Esophagus muscularis mucosa (tissue), 4 donors: ENCODE results near the gene ADAM22. TPM values are rescaled to one million over a fixed set of nuclear protein-coding genes. Genes with fewer than 3 reads are reported as not detected.

Source experiments
- DNase-seq: peaks from one replicate; pipeline ENCODE4 v3.0.0-alpha.2; 2017; ENCODE audit errors: extremely low spot score
- H3K27ac ChIP-seq, 4 donors: fragments of 200-600 bp; sonication (generic); replicated peaks in 1 of 4; 1 replicate in 3 of 4; 2 replicates in 1 of 4; pipeline ENCODE4 v1.5.1; 2016 to 2019; ENCODE audit warnings: mild to moderate bottlenecking in 1 of 4
- H3K27me3 ChIP-seq, 4 donors: fragments of 200-600 bp; sonication (generic); one replicate each; pipeline versions ENCODE4 v1.5.1 to v1.6.0; 2016 to 2019
- H3K36me3 ChIP-seq, 4 donors: fragments of 200-600 bp; sonication (generic); one replicate each; pipeline ENCODE4 v1.5.1; 2016 to 2019
- H3K4me1 ChIP-seq, 4 donors: fragments of 200-600 bp; sonication (generic); one replicate each; pipeline ENCODE4 v1.5.1; 2016 to 2019
- H3K4me3 ChIP-seq, 4 donors: fragments of 200-600 bp; sonication (generic); 1 replicate in 2 of 4; 2 replicates in 2 of 4; pipeline ENCODE4 v1.5.1; 2016 to 2019; ENCODE audit warnings: mild to moderate bottlenecking in 4 of 4, moderate library complexity in 1 of 4
- H3K9me3 ChIP-seq, 4 donors: fragments of 200-600 bp; sonication (generic); 1 replicate in 3 of 4; 2 replicates in 1 of 4; pipeline ENCODE4 v1.5.1; 2016 to 2019
- CTCF ChIP-seq, 3 experiments: fragments of 200-600 bp in 2 of 3; fragments of 450-650 bp in 1 of 3; sonication (generic) in 2 of 3; IDR thresholded peaks; one replicate each; pipeline ENCODE4 v1.5.1; 2017 to 2019; ENCODE audit warnings: antibody characterized with exemption in 3 of 3, mild to moderate bottlenecking in 2 of 3, moderate library complexity in 1 of 3
- EP300 ChIP-seq: sonication (generic); formaldehyde crosslinking; IDR thresholded peaks from one replicate; pipeline ENCODE4 v1.6.1; 2017; ENCODE audit warnings: antibody characterized with exemption
- POLR2A ChIP-seq: fragments of 450-650 bp; IDR thresholded peaks from one replicate; pipeline ENCODE4 v1.6.1; 2017; ENCODE audit warnings: antibody characterized with exemption, moderate library complexity, mild to moderate bottlenecking, low read depth
- POLR2AphosphoS5 ChIP-seq, 2 donors: sonication (generic); formaldehyde crosslinking; IDR thresholded peaks; one replicate each; pipeline ENCODE4 v1.6.1; 2017; ENCODE audit warnings: antibody characterized with exemption in 2 of 2
- WGBS: methylation state at CpG from one replicate; pipeline ENCODE4 v1.1.5; 2018; 5-methylcytosine and 5-hydroxymethylcytosine counted together
- intact Hi-C: fragments of 100-400 bp; cut with DNase I; formaldehyde crosslinking; loops from one replicate; pipeline ENCODE4 v1.15.1; 2023
- total RNA-seq, 4 donors: library from RNA; depleted of rRNA; stranded (reverse); fragments of >200 nt; gene quantifications; one replicate each; pipeline versions ENCODE4 v1.1.0 to v1.2.1, GENCODE V29; 2016

ADAM22 gene
- total RNA-seq, 4 donors from 2014 or later: 1.0 to 3.3 (median 1.9) TPM

- Histone ChIP-seq H3K4me1 (no peaks in the 10 kb centered on the region), H3K27me3 (no peaks in the 10 kb centered on the region), H3K9me3 (no peaks in the 10 kb centered on the region), H3K36me3 (peaks cover 3 to 44% (median 33%) of the 10 kb centered on the region in 4 donors), H3K27ac (no peak overlapping the region), H3K4me3 (no peak overlapping the region)
- intact Hi-C loops: no loop called here
- TF ChIP-seq CTCF (IDR thresholded peaks at IDR 0.05): no peak
- TF ChIP-seq POLR2AphosphoS5 (IDR thresholded peaks at IDR 0.05): no peak
- TF ChIP-seq POLR2A: no peak
- no peak for TF ChIP-seq EP300
- 82% methylated on average over 3 of the region's 3 CpGs for WGBS
- DNase-seq: no peak
Measured at GRCh38 chr7:88200261-88200660, 266.2 kb downstream of the ADAM22 start.

- Histone ChIP-seq H3K27me3 (no peaks in the 10 kb centered on the region), H3K4me1 (no peaks in the 10 kb centered on the region), H3K27ac (no peak overlapping the region), H3K36me3 (peaks cover 3 to 49% (median 38%) of the 10 kb centered on the region in 4 donors), H3K4me3 (no peak overlapping the region), H3K9me3 (no peaks in the 10 kb centered on the region)
- TF ChIP-seq POLR2A: no peak
- no peak for TF ChIP-seq EP300
- no peak for TF ChIP-seq CTCF (IDR thresholded peaks at IDR 0.05)
- TF ChIP-seq POLR2AphosphoS5 (IDR thresholded peaks at IDR 0.05): no peak
- DNase-seq: no peak
- WGBS: 68% methylated on average over 4 of the region's 4 CpGs
- intact Hi-C loops: no loop called here
Measured at GRCh38 chr7:88200789-88201188, 266.7 kb downstream of the ADAM22 start.

GRCh38 chr7:88201305-88201704 lies 267.3 kb downstream of the ADAM22 start:
- Histone ChIP-seq H3K4me1 (no peaks in the 10 kb centered on the region), H3K4me3 (no peak overlapping the region), H3K27ac (no peak overlapping the region), H3K27me3 (no peaks in the 10 kb centered on the region), H3K36me3 (peaks cover 3 to 54% (median 44%) of the 10 kb centered on the region in 4 donors), H3K9me3 (no peaks in the 10 kb centered on the region)
- intact Hi-C loops: no loop called here
- no peak for DNase-seq
- no peak for TF ChIP-seq EP300
- no peak for TF ChIP-seq POLR2A
- no peak for TF ChIP-seq POLR2AphosphoS5 (IDR thresholded peaks at IDR 0.05)
- no peak for TF ChIP-seq CTCF (IDR thresholded peaks at IDR 0.05)

GRCh38 chr7:88202278-88202677 lies 268.2 kb downstream of the ADAM22 start:
- Histone ChIP-seq H3K4me3 (no peak overlapping the region), H3K36me3 (peaks cover 9 to 64% (median 53%) of the 10 kb centered on the region in 4 donors), H3K9me3 (no peaks in the 10 kb centered on the region), H3K27me3 (no peaks in the 10 kb centered on the region), H3K27ac (no peak overlapping the region), H3K4me1 (no peaks in the 10 kb centered on the region)
- intact Hi-C loops: no loop called here
- DNase-seq: no peak
- WGBS: 82% methylated on average over 5 of the region's 5 CpGs
- no peak for TF ChIP-seq CTCF (IDR thresholded peaks at IDR 0.05)
- TF ChIP-seq POLR2AphosphoS5 (IDR thresholded peaks at IDR 0.05): no peak
- TF ChIP-seq POLR2A: no peak
- no peak for TF ChIP-seq EP300

GRCh38 chr7:88202799-88203198 lies 268.7 kb downstream of the ADAM22 start:
- Histone ChIP-seq H3K4me1 (no peaks in the 10 kb centered on the region), H3K4me3 (no peak overlapping the region), H3K27ac (no peak overlapping the region), H3K27me3 (no peaks in the 10 kb centered on the region), H3K9me3 (no peaks in the 10 kb centered on the region), H3K36me3 (peaks cover 14 to 69% (median 59%) of the 10 kb centered on the region in 4 donors)
- TF ChIP-seq POLR2A (no peak), EP300 (no peak), CTCF (IDR thresholded peaks at IDR 0.05) (no peak), POLR2AphosphoS5 (IDR thresholded peaks at IDR 0.05) (no peak)
- intact Hi-C loops: no loop called here
- WGBS: 94% methylated on average over 3 of the region's 3 CpGs
- no peak for DNase-seq
